HUES64 (cell line): ENCODE measurements around the gene MACROD2.

ENCODE experiments used
- H3K27ac ChIP-seq: 2 replicates; pipeline ENCODE4 v1.7.0; 2013; ENCODE audit warnings: low read depth, low read length, inconsistent platforms
- H3K27me3 ChIP-seq: 2 replicates; pipeline ENCODE4 v1.6.1; 2013; ENCODE audit warnings: mild to moderate bottlenecking, low read length; ENCODE audit not compliant: insufficient read depth
- H3K36me3 ChIP-seq: 2 replicates; pipeline ENCODE4 v1.6.1; 2013; ENCODE audit warnings: mild to moderate bottlenecking, low read length; ENCODE audit not compliant: insufficient read depth
- H3K4me1 ChIP-seq: 2 replicates; pipeline ENCODE4 v1.6.1; 2013; ENCODE audit warnings: mild to moderate bottlenecking, low read length, moderate library complexity; ENCODE audit not compliant: insufficient read depth
- H3K4me3 ChIP-seq: 2 replicates; pipeline ENCODE4 v1.5.1; 2013; ENCODE audit warnings: mild to moderate bottlenecking, low read length, moderate library complexity
- H3K9ac ChIP-seq: 2 replicates; pipeline ENCODE4 v1.6.1; 2013; ENCODE audit warnings: mild to moderate bottlenecking, low read depth, low read length
- H3K9me3 ChIP-seq: 2 replicates; pipeline ENCODE4 v1.6.1; 2013; ENCODE audit warnings: low read depth, low read length; ENCODE audit not compliant: insufficient read depth
- WGBS: fragments of 150-250, 120-280 bp; methylation state at CpG from one replicate; pipeline ENCODE4 v1.1.7; 2013; ENCODE audit warnings: missing lambda C conversion rate; 5-methylcytosine and 5-hydroxymethylcytosine counted together

Gene MACROD2

GRCh38 chr20:15141861-15142260, 1146.5 kb downstream of the MACROD2 start:
- no peak overlapping the region for H3K27ac ChIP-seq
- H3K27me3 ChIP-seq, result no peaks in the 10 kb centered on the region
- H3K4me3 ChIP-seq, result no peak overlapping the region
- WGBS, result 74% methylated on average over 4 of the region's 4 CpGs
- no peaks in the 10 kb centered on the region for H3K9me3 ChIP-seq
- H3K4me1 ChIP-seq, result peaks cover 2% of the 10 kb centered on the region; the same call in 1 of the 2 replicates
- H3K36me3 ChIP-seq, result no peaks in the 10 kb centered on the region
- no peak overlapping the region for H3K9ac ChIP-seq

- Histone ChIP-seq H3K4me1 (peaks cover 6% of the 10 kb centered on the region), H3K9ac (no peak overlapping the region), H3K9me3 (no peaks in the 10 kb centered on the region), H3K27ac (no peak overlapping the region), H3K27me3 (no peaks in the 10 kb centered on the region), H3K4me3 (no peak overlapping the region), H3K36me3 (no peaks in the 10 kb centered on the region)
- no CpG with 5 or more reads among the region's 1 CpG for WGBS
Observed at GRCh38 chr20:15143478-15143877, 1148.2 kb downstream of the MACROD2 start.

GRCh38 chr20:15144916-15145315, 1149.6 kb downstream of the MACROD2 start:
- WGBS, result 100% methylated on average over 2 of the region's 3 CpGs
- H3K36me3 ChIP-seq, result no peaks in the 10 kb centered on the region
- H3K4me1 ChIP-seq, result peaks cover 6% of the 10 kb centered on the region
- H3K9me3 ChIP-seq, result no peaks in the 10 kb centered on the region
- H3K4me3 ChIP-seq, result no peak overlapping the region
- H3K27ac ChIP-seq, result no peak overlapping the region
- H3K9ac ChIP-seq, result no peak overlapping the region
- H3K27me3 ChIP-seq, result no peaks in the 10 kb centered on the region

GRCh38 chr20:15146948-15147347, 1151.6 kb downstream of the MACROD2 start:
- 96% methylated on average over 2 of the region's 2 CpGs for WGBS
- Histone ChIP-seq H3K36me3 (no peaks in the 10 kb centered on the region), H3K9me3 (no peaks in the 10 kb centered on the region), H3K4me3 (no peak overlapping the region), H3K27ac (no peak overlapping the region), H3K4me1 (peaks cover 6% of the 10 kb centered on the region), H3K9ac (no peak overlapping the region), H3K27me3 (no peaks in the 10 kb centered on the region)

- no peak overlapping the region for H3K9ac ChIP-seq
- H3K36me3 ChIP-seq, result no peaks in the 10 kb centered on the region
- H3K4me1 ChIP-seq, result no peaks in the 10 kb centered on the region
- WGBS, result 73% methylated on average over 2 of the region's 2 CpGs
- peaks cover 19% of the 10 kb centered on the region; the same call in 1 of the 2 replicates for H3K9me3 ChIP-seq
- H3K27ac ChIP-seq, result no peak overlapping the region
- no peak overlapping the region for H3K4me3 ChIP-seq
- no peaks in the 10 kb centered on the region for H3K27me3 ChIP-seq
Observed at GRCh38 chr20:15154070-15154469, 1158.8 kb downstream of the MACROD2 start.

- Histone ChIP-seq H3K27ac (no peak overlapping the region), H3K9ac (no peak overlapping the region), H3K27me3 (no peaks in the 10 kb centered on the region), H3K36me3 (no peaks in the 10 kb centered on the region), H3K9me3 (peaks cover 19% of the 10 kb centered on the region; the same call in 1 of the 2 replicates), H3K4me3 (no peak overlapping the region), H3K4me1 (no peaks in the 10 kb centered on the region)
Observed at GRCh38 chr20:15155848-15156401, 1160.6 kb downstream of the MACROD2 start.

- no peak overlapping the region for H3K4me3 ChIP-seq
- no peaks in the 10 kb centered on the region for H3K27me3 ChIP-seq
- no peak overlapping the region for H3K27ac ChIP-seq
- no peaks in the 10 kb centered on the region for H3K4me1 ChIP-seq
- H3K36me3 ChIP-seq, result no peaks in the 10 kb centered on the region
- peaks cover 16% of the 10 kb centered on the region; the same call in 1 of the 2 replicates for H3K9me3 ChIP-seq
- H3K9ac ChIP-seq, result no peak overlapping the region
- no CpG with 5 or more reads among the region's 2 CpGs for WGBS
Observed at GRCh38 chr20:15158533-15158932, 1163.2 kb downstream of the MACROD2 start.

- Histone ChIP-seq H3K9ac (no peak overlapping the region), H3K27me3 (no peaks in the 10 kb centered on the region), H3K9me3 (peaks cover 2% of the 10 kb centered on the region; the same call in 1 of the 2 replicates), H3K36me3 (no peaks in the 10 kb centered on the region), H3K27ac (no peak overlapping the region), H3K4me3 (no peak overlapping the region), H3K4me1 (no peaks in the 10 kb centered on the region)
- 87% methylated on average over 6 of the region's 6 CpGs for WGBS
Observed at GRCh38 chr20:15162079-15162647, 1166.8 kb downstream of the MACROD2 start.

GRCh38 chr20:15163632-15164031, 1168.3 kb downstream of the MACROD2 start:
- no peak overlapping the region for H3K4me3 ChIP-seq
- no peaks in the 10 kb centered on the region for H3K36me3 ChIP-seq
- H3K27me3 ChIP-seq, result no peaks in the 10 kb centered on the region
- no peaks in the 10 kb centered on the region; the same call in 1 of the 2 replicates for H3K9me3 ChIP-seq
- H3K27ac ChIP-seq, result no peak overlapping the region
- H3K9ac ChIP-seq, result no peak overlapping the region
- no peaks in the 10 kb centered on the region for H3K4me1 ChIP-seq

GRCh38 chr20:15164726-15165125, 1169.4 kb downstream of the MACROD2 start:
- WGBS, result no CpG with 5 or more reads among the region's 1 CpG
- Histone ChIP-seq H3K27ac (no peak overlapping the region), H3K4me3 (no peak overlapping the region), H3K36me3 (no peaks in the 10 kb centered on the region), H3K9ac (no peak overlapping the region), H3K4me1 (no peaks in the 10 kb centered on the region), H3K9me3 (no peaks in the 10 kb centered on the region; the same call in 1 of the 2 replicates), H3K27me3 (no peaks in the 10 kb centered on the region)

GRCh38 chr20:15166744-15167143, 1171.4 kb downstream of the MACROD2 start:
- Histone ChIP-seq H3K27me3 (no peaks in the 10 kb centered on the region), H3K27ac (no peak overlapping the region), H3K36me3 (no peaks in the 10 kb centered on the region), H3K4me1 (no peaks in the 10 kb centered on the region), H3K9me3 (no peaks in the 10 kb centered on the region; the same call in 1 of the 2 replicates), H3K4me3 (no peak overlapping the region), H3K9ac (no peak overlapping the region)

GRCh38 chr20:15171016-15171415, 1175.7 kb downstream of the MACROD2 start:
- Histone ChIP-seq H3K9ac (no peak overlapping the region), H3K4me3 (no peak overlapping the region), H3K36me3 (no peaks in the 10 kb centered on the region), H3K27ac (no peak overlapping the region), H3K27me3 (no peaks in the 10 kb centered on the region), H3K9me3 (0 out of 2 replicates have a peak, but pooled peaks cover 6% of the 10 kb centered on the region), H3K4me1 (no peaks in the 10 kb centered on the region)
- 97% methylated on average over 3 of the region's 3 CpGs for whole genome bisulfite sequencing
